CD4-positive, alpha-beta T cell treated with Interleukin-21 for 1 hour (primary cell): ENCODE measurements around the gene SIGMAR1.

Experiments used
- DNase-seq: peaks from one replicate; pipeline ENCODE4 v3.0.0-alpha.2; 2020

The SIGMAR1 gene

GRCh38 chr9:34637356-34638137 is at the start of gene SIGMAR1:
TSS of gene SIGMAR1 (minus strand) at chr9:34637787. CDS start at chr9:34637697, 90 bp downstream.
- DNase-seq: peak; percentile 96

- DNase-seq: no peak
Measured at GRCh38 chr9:34686732-34687131, 49.1 kb upstream of the SIGMAR1 start.

- no peak for DNase-seq
Measured at GRCh38 chr9:34686231-34686630, 48.6 kb upstream of the SIGMAR1 start.

- no peak for DNase-seq
Measured at GRCh38 chr9:34685591-34685990, 48.0 kb upstream of the SIGMAR1 start.

GRCh38 chr9:34684816-34685215 is 47.2 kb upstream of the SIGMAR1 start:
- no peak for DNase-seq

GRCh38 chr9:34684145-34684544 is 46.6 kb upstream of the SIGMAR1 start:
- no peak for DNase-seq

GRCh38 chr9:34675869-34676268 is 38.3 kb upstream of the SIGMAR1 start:
- DNase-seq: no peak

GRCh38 chr9:34675048-34675714 is 37.6 kb upstream of the SIGMAR1 start:
- DNase-seq: peak; percentile 57

- no peak for DNase-seq
Measured at GRCh38 chr9:34674440-34674839, 36.9 kb upstream of the SIGMAR1 start.

GRCh38 chr9:34671307-34671706 is 33.7 kb upstream of the SIGMAR1 start:
- no peak for DNase-seq

- DNase-seq: no peak
Measured at GRCh38 chr9:34669809-34670562, 32.4 kb upstream of the SIGMAR1 start.

- peak; percentile 94 for DNase-seq
Measured at GRCh38 chr9:34665381-34666250, 28.0 kb upstream of the SIGMAR1 start.

GRCh38 chr9:34665067-34665380 is 27.4 kb upstream of the SIGMAR1 start:
- no peak for DNase-seq

GRCh38 chr9:34664281-34665066 is 26.9 kb upstream of the SIGMAR1 start:
- DNase-seq: peak; percentile 84

GRCh38 chr9:34663303-34663605 is 25.7 kb upstream of the SIGMAR1 start:
- DNase-seq: peak; percentile 83

- DNase-seq: no peak
Measured at GRCh38 chr9:34662526-34663302, 25.1 kb upstream of the SIGMAR1 start, which contains the start of gene CCL27. TSS of gene CCL27 (minus strand) at chr9:34662657. CDS start at chr9:34662633, 24 bp downstream.

- DNase-seq: no peak
Measured at GRCh38 chr9:34659592-34660253, 22.1 kb upstream of the SIGMAR1 start.

GRCh38 chr9:34658461-34658860 is 20.9 kb upstream of the SIGMAR1 start:
- DNase-seq: no peak

GRCh38 chr9:34656992-34657391 is 19.4 kb upstream of the SIGMAR1 start:
- no peak for DNase-seq

- no peak for DNase-seq
Measured at GRCh38 chr9:34655394-34655793, 17.8 kb upstream of the SIGMAR1 start.
